Smooth muscle cell (in vitro differentiated cells): Measurements from ENCODE around the gene SF3B3. TPM values are rescaled to one million over a fixed set of nuclear protein-coding genes. Genes with fewer than 3 reads are reported as not detected.

Experiments used
- DNase-seq: peaks from one replicate; lab custom pipeline; 2025; ENCODE audit not compliant: unreplicated experiment; lab: John Stamatoyannopoulos, UW
- H2AFZ ChIP-seq: fragments of 200-600 bp; sonication (generic); 2 replicates; pipeline ENCODE4 v1.6.0; 2016; ENCODE audit warnings: antibody characterized with exemption, low read depth, mild to moderate bottlenecking
- H3F3A ChIP-seq: fragments of 200-600 bp; sonication (generic); 2 replicates; pipeline ENCODE4 v1.6.0; 2017; ENCODE audit warnings: antibody characterized with exemption, low read depth
- H3K27ac ChIP-seq: fragments of 200-600 bp; sonication (generic); 2 replicates; pipeline ENCODE4 v1.5.1; 2016; ENCODE audit warnings: low read depth, mild to moderate bottlenecking
- H3K27me3 ChIP-seq: fragments of 200-600 bp; sonication (generic); 2 replicates; pipeline ENCODE4 v1.6.1; 2016; ENCODE audit warnings: low read depth, mild to moderate bottlenecking
- H3K36me3 ChIP-seq: fragments of 200-600 bp; sonication (generic); 2 replicates; pipeline ENCODE4 v1.5.1; 2016; ENCODE audit warnings: low read depth
- H3K4me1 ChIP-seq: fragments of 200-600 bp; sonication (generic); 2 replicates; pipeline ENCODE4 v1.5.1; 2016; ENCODE audit warnings: low read depth
- H3K4me2 ChIP-seq: fragments of 200-600 bp; sonication (generic); 2 replicates; pipeline ENCODE4 v1.6.0; 2016; ENCODE audit warnings: mild to moderate bottlenecking
- H3K4me3 ChIP-seq: fragments of 200-600 bp; sonication (generic); 2 replicates; pipeline ENCODE4 v1.5.1; 2016; ENCODE audit warnings: mild to moderate bottlenecking
- H3K79me2 ChIP-seq: fragments of 200-600 bp; sonication (generic); 2 replicates; pipeline ENCODE4 v1.6.0; 2016; ENCODE audit warnings: low read depth, mild to moderate bottlenecking
- H3K9ac ChIP-seq: fragments of 200-600 bp; sonication (generic); 2 replicates; pipeline ENCODE4 v1.6.0; 2016; ENCODE audit warnings: low read depth
- H3K9me3 ChIP-seq: fragments of 200-600 bp; sonication (generic); replicated peaks from 2 replicates; pipeline ENCODE4 v1.5.1; 2016; ENCODE audit warnings: low read depth
- H4K20me1 ChIP-seq: fragments of 200-600 bp; sonication (generic); 2 replicates; pipeline ENCODE4 v1.6.0; 2016; ENCODE audit warnings: low read depth
- WGBS: methylation state at CpG from one replicate; pipeline ENCODE4 v1.1.7; 2016; ENCODE audit warnings: low lambda C conversion rate; 5-methylcytosine and 5-hydroxymethylcytosine counted together
- polyA plus RNA-seq: library from polyadenylated mRNA; unstranded; fragments of >200 nt; fragmentation: Nextera tagmentation; extraction: Ambion mirVana; gene quantifications from 2 replicates; pipeline ENCODE4 v1.2.1, GENCODE V29; 2016
- total RNA-seq: library from RNA; depleted of rRNA; stranded (reverse); fragments of >200 nt; gene quantifications from 2 replicates; pipeline ENCODE4 v1.2.3, GENCODE V29; 2014
- TF ChIP-seq, protein P1 (sequence below): fragments of 200-600 bp; sonication (generic); IDR thresholded peaks from 2 replicates; pipeline ENCODE4 v1.5.1; 2017; ENCODE audit warnings: borderline replicate concordance, mild to moderate bottlenecking, antibody characterized with exemption; ENCODE audit not compliant: insufficient read depth, poor library complexity, severe bottlenecking

The SF3B3 gene
- total and polyA plus RNA-seq, 2 experiments from 2014 or later, result 126 to 129 TPM

DNA sequence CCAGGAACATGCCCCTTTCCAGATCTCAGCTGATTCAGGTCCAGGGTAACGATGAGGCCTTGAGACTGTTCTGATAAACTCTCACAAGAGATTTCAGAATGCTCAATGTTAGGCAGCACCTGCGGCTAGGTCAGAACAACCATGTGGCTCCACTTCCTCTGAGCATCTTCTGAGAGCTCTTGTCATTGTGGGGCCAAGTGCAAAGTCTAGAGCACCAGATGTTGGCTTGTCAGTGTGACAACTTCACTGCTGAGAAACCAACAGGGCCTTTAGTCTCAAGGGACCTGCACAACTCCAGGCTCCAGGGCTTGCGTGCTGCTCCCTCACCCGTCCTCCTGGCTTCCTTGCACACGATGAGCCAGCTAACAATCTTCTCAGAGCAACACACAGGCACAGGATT is 40.2 kb upstream of the SF3B3 start:
- Histone ChIP-seq H2AFZ (no peak overlapping the region), H3K4me3 (no peak overlapping the region), H3K36me3 (no peaks in the 10 kb centered on the region), H4K20me1 (no peaks in the 10 kb centered on the region), H3K79me2 (no peaks in the 10 kb centered on the region), H3K9ac (no peak overlapping the region), H3K27ac (no peak overlapping the region), H3K4me2 (no peak overlapping the region), H3F3A (no peaks in the 10 kb centered on the region), H3K27me3 (no peaks in the 10 kb centered on the region), H3K9me3 (no peaks in the 10 kb centered on the region), H3K4me1 (no peaks in the 10 kb centered on the region)
- DNase-seq, result no peak
- 98% methylated on average over 5 of the region's 5 CpGs for WGBS
- TF ChIP-seq, protein P1, sequence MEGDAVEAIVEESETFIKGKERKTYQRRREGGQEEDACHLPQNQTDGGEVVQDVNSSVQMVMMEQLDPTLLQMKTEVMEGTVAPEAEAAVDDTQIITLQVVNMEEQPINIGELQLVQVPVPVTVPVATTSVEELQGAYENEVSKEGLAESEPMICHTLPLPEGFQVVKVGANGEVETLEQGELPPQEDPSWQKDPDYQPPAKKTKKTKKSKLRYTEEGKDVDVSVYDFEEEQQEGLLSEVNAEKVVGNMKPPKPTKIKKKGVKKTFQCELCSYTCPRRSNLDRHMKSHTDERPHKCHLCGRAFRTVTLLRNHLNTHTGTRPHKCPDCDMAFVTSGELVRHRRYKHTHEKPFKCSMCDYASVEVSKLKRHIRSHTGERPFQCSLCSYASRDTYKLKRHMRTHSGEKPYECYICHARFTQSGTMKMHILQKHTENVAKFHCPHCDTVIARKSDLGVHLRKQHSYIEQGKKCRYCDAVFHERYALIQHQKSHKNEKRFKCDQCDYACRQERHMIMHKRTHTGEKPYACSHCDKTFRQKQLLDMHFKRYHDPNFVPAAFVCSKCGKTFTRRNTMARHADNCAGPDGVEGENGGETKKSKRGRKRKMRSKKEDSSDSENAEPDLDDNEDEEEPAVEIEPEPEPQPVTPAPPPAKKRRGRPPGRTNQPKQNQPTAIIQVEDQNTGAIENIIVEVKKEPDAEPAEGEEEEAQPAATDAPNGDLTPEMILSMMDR, result no peak

DNA sequence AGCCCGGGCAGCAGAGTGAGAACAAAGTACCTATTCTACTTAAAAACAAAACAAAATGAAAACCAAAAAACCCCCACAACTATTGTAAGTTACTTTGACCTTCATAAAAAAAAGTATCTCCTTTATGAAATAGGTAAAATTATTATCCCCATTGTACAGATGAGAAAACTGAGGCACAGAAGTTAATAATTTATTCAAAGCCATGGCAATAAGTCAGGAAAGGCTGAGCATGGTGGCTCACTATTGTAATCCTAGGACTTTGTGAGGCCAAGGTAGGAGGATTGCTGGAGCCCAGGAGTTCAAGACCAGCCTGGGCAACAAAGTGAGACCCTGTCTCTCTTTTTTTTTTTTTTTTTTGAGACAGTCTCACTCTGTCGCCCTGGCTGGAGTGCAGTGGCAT is 38.7 kb upstream of the SF3B3 start:
- DNase-seq, result no peak
- Histone ChIP-seq H3K4me1 (no peaks in the 10 kb centered on the region), H3K9ac (no peak overlapping the region), H3K4me3 (no peak overlapping the region), H3K27me3 (no peaks in the 10 kb centered on the region), H3K27ac (no peak overlapping the region), H3K4me2 (no peak overlapping the region), H2AFZ (no peak overlapping the region), H4K20me1 (no peaks in the 10 kb centered on the region), H3F3A (no peaks in the 10 kb centered on the region), H3K36me3 (no peaks in the 10 kb centered on the region), H3K79me2 (no peaks in the 10 kb centered on the region), H3K9me3 (no peaks in the 10 kb centered on the region)
- WGBS, result 97% methylated on average over 2 of the region's 2 CpGs
- TF ChIP-seq, protein P1, result no peak

DNA sequence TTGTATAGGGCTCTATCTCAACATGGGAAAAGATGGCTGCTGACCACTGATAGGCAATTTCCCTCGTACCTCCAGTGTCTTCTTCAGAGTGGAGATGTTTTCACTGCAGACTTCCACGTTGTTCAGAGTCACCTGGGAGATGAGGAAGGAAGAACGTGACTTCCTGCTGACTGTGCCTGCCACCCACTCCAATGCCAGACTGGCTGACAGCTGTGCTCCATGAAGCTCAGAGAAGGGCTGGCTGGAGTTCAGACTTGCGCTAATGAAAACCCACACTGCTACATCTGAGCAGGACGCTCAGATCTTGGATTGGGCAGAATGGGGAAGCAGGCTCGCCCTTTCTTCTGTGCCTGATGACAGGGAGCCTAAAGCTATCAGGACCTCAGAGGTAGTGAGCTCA is 33.4 kb upstream of the SF3B3 start:
- no peaks in the 10 kb centered on the region for H3K79me2 ChIP-seq
- peaks cover 9% of the 10 kb centered on the region for H3K36me3 ChIP-seq
- no peak overlapping the region for H3K4me2 ChIP-seq
- no peak overlapping the region for H3K27ac ChIP-seq
- H3K4me3 ChIP-seq, result no peak overlapping the region
- no peaks in the 10 kb centered on the region for H3K27me3 ChIP-seq
- no peaks in the 10 kb centered on the region for H3K9me3 ChIP-seq
- no peak for DNase-seq
- H3K9ac ChIP-seq, result no peak overlapping the region
- TF ChIP-seq, protein P1, result no peak
- no peaks in the 10 kb centered on the region for H4K20me1 ChIP-seq
- H3F3A ChIP-seq, result no peaks in the 10 kb centered on the region
- H2AFZ ChIP-seq, result no peak overlapping the region
- whole genome bisulfite sequencing, result 89% methylated on average over 6 of the region's 6 CpGs
- no peaks in the 10 kb centered on the region for H3K4me1 ChIP-seq

DNA sequence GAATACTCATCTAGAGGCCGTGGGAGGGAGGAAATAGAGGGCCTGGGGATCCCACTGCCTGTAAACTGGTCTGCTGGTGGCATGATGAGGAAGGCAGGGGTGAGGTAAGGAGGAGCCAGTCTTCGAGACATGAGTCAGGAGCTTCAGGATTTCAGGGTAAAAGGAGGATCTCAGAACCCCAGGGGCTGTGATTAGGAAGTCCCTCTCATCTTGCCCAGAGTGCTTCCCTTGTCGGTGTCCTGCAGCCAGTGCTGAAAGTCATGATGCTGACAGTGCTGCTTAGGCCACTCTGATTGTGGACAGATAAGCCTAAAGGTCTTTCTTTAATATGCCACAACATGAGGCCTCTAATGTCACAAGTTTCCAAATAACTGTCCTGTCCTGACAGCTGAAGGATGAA is 29.8 kb upstream of the SF3B3 start:
- Histone ChIP-seq H3K27ac (no peak overlapping the region), H3K27me3 (no peaks in the 10 kb centered on the region), H2AFZ (no peak overlapping the region), H3K4me2 (no peak overlapping the region), H3K4me3 (no peak overlapping the region), H3F3A (no peaks in the 10 kb centered on the region), H4K20me1 (no peaks in the 10 kb centered on the region), H3K79me2 (no peaks in the 10 kb centered on the region), H3K36me3 (peaks cover 9% of the 10 kb centered on the region), H3K4me1 (no peaks in the 10 kb centered on the region), H3K9ac (no peak overlapping the region), H3K9me3 (no peaks in the 10 kb centered on the region)
- WGBS, result 80% methylated on average over 3 of the region's 3 CpGs
- TF ChIP-seq, protein P1, result no peak
- DNase-seq, result no peak
